ENCODE results near the gene CNOT4. TPM values are rescaled to one million over a fixed set of nuclear protein-coding genes. Genes with fewer than 3 reads are reported as not detected.
"Not testable (repeated sequence)": the region's sequence is repeated elsewhere in the genome, so short reads cannot be mapped to it uniquely, and the experiment has no call there.

Gene CNOT4
- total RNA-seq, 1 donor from 2014 or later = 25.7 TPM

DNA sequence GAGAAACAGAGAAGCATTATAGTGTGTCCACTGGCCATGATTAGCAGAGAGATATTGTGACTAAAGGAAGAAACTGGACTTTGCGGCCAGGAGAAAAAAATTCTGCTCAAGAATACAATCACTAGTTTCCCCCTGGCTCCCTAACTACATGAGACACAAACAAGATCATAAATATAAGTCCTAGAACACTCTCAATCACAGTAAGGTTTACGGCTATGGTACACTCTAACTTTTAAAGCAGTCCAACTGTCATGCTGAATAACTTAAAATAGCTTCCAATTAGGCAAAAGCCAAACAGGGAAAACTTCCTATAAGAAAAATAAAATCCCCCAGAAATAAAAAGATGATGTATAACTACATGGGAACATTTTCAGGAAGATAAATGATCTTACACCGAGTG lies 144.2 kb downstream of the CNOT4 start:
- DNase-seq (ENCODE audit: low spot score) = no peak

DNA sequence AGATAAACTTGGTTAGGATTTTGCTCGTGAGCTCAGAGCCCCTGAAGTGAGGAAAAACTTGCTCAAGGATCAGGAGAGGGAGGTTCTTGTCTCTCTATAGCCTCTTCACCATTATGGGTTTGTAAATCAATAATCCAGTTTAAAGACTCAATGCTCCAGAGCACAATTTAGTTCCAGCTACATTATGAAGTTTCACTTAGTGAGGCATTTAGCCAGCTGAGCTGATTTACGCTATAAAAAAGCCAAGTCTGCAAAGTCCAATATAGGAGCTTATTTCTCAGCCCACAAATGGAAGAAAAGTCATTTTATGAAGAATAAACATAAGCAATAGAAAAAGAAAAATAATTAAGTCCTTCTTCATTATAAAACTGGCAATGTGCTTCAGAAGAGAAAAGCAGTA lies 145.7 kb downstream of the CNOT4 start:
- DNase-seq (ENCODE audit: low spot score) = no peak

DNA sequence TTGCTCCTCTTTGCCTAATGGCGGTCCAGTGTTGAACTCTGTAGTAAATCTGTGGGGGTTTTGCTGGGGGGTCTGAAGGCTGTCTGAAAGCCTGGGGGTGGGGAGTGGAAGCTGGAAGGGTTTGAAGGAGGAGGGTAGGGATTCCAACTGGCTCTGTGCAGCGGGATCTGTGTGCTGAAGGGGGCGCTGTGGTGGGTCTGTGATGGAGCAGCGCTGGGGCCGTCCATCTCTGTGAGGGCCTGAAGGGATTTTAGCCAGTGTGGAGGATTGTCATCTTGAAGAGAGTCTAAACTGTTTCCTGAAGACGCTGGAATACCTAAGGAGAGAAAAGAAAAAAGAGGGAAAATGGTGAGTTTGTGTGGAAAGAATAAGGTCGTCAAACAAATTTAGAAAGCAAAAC lies 147.0 kb downstream of the CNOT4 start:
- DNase-seq (ENCODE audit: low spot score) = no peak

DNA sequence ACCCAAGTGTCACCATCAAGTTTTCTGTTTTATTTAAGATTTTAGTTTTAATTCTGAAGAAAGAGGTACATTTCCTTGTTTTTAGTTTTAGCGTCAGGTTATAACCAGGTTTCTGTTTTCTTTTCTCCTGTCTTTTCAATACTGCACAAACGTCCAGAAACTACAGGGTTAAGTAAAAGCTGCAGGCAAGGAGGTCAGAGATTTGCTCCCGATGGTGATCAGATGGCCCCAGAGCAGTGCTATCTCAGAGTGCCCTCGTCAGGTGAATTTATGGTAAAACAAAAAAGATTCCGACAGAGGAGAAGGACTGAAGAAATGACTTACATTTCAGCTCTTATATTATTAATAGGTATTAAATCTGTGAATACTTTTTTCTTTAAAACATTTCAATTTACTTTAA lies 148.1 kb downstream of the CNOT4 start:
- DNase-seq (ENCODE audit: low spot score) = no peak

DNA sequence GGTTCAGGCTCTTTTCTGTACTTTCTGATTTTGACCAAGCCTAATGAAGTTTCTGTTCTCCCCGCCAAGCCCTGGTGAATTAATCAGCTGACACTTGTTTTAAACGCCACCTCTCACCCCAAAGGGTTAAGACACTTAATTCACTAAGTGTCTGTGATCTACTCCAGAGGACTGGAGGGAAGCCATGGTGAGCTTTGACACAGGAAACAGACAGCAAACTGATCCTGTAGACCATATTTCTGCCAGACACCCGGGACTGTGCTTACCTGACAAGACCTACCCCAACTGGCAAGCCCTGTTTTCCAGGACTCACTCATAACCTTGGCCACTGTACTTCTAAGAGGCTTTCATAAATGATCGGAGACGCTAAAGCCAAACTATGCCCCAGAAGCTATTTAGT lies 150.3 kb downstream of the CNOT4 start:
- DNase-seq (ENCODE audit: low spot score) = no peak

DNA sequence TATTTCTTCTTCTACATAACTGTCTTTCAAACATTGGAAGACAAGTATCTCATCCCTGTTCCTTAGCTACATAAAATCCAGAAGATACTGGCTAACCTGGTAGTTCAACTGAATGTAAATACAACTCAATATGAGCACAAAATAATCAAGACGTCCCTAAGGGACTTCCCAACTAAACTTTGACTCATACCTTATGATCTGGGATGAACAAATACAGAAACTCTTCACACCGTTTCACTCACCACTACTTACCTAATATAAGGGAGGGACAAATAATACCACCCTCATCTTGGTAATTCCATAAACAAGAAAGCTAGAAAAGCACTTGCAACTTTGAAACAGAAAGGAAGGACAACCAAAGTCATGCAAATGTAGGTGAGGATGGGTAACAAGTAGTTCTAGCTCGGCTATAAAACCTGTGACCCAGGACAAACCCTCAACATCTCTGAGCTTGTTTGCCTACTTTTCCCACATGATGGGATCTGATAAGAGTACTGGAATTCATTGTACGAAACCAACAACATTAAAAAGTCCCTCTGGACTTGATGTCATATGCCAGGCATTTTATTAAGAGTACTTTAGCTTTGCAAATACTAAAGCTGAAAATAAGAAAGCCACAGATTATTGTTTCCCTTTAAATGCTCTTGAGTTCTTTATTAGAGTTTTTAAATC lies 154.4 kb downstream of the CNOT4 start:
- no peak for DNase-seq (ENCODE audit: low spot score)

DNA sequence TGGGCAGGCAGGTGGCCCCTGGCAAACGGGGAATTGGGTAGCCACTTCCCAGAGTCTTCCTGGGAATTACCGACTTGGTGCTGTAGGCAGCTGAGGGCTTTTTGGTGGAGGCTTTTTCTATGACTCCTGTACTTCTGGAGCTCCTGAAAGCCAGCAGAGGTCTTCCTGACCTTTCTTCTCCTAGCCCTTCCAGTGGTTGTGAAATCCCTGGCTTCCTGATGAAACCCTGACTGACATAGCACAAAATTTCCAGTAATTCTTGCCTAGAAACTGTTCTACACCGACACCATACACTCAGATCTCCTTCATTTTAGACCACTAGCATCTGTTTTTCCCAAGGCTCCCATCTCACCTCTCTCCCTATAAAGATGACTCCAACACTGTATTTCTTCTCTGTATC lies 156.1 kb downstream of the CNOT4 start:
- no peak for DNase-seq (ENCODE audit: low spot score)

DNA sequence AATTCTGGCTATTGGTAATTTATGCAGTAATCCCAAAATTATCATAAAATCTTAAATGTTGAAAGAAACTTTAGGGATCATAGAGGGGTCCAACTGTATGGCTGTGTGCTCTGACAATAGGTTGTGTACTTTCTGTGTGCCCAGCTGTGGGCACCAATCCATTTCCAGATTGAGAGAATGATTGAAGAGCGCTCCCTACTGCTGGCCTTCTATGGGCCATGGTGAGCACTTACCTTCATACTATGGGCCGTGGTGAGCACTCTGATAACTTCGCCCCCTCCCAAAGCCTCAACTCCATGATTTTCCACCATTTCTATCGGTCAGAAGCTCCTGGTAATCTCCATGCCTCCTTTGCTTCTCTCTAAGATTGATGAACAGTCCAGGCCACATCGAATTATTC lies 157.6 kb downstream of the CNOT4 start:
- no peak for DNase-seq (ENCODE audit: low spot score)

DNA sequence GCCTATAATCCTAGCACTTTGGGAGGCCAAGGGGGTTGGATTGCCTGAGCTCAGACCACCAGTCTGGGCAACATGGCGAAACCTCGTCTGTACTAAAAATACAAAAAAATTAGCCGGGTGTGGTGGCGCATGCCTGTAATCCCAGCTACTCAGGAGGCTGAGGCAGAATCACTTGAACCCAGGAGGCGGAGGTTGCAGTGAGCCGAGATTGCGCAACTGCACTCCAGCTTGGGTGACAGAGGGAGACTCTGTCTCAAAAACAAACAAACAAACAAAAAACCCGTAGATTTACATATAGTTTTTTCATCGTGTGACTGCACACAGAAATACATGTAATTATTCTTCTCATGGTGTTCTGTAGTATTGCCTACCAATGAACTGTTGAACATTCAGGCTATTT lies 158.8 kb downstream of the CNOT4 start:
- not testable (repeated sequence) for DNase-seq (ENCODE audit: low spot score)

DNA sequence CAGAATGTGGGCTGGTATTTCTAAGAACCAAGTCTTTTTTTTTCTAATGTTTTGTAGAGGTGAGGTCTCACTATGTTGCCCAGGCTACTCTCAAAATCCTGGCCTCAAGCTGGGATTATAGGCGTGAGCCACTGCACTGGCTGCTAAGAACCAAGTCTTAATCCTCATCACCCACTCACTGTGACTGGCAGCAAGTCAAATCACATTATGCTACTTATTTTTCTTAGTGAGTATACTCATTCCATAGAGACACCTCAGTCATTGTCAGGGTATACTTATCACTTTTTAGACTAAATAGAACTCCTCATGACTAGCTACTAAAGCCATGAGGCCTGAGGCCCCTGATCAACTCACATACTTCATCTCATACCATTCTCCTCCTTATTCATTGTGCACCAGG lies 160.2 kb downstream of the CNOT4 start:
- no peak for DNase-seq (ENCODE audit: low spot score)

DNA sequence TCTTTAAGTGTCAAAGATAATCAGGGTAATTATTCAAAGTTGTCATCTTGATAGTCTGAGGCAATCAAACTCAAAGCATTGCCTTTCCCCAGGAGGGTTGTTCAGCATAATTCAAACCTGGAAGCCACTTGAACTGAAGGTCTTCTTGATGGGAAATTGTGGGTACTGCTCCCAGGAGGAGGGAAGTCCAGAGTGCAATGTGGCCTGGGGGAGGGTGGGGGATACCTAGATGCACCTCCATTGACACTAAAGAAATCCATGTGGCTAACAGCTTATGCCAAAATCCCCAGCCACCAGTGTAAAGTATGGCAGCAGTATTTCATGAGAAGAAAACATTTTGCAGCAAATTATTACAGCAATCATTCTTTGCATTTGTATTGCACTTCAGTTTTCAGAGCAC lies 161.4 kb downstream of the CNOT4 start:
- DNase-seq (ENCODE audit: low spot score) = no peak

DNA sequence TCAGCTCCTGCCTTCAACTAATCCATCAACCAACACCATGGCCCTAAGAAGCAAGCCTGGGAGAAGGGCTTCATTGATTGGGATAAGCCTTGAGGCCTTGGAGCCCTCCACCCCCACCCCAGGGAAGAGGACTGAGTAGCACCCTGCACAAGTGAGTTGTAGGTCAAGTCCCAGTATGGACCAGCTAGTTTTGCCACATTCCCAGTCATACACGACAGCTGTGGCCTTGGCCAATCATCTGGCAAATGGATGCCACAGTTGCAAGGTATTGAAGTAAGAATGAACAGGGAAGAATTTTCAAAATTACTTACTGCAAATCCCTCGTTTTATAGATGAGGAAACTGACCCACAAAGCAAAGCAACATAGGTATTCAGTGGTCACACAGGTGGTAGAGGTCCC lies 166.5 kb downstream of the CNOT4 start:
- no peak for DNase-seq (ENCODE audit: low spot score)

DNA sequence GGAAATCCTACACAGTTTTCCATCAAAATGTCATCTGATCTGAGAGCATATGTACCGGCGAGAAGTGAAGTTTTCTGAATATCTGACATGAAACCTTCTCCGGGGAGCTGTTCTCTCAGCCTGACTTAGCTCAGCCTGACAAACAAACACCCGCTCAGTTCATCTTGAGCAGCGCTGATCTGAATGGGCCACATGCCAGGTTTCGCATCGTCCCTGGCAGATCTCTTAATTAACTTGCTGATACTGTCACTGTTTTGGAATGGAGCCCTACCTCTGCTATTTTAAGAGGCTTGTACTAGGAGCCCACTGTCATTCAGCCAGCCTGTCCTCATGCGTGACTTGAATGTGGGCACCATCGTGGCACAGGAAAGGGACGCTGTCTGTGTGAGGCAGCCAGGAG lies 167.0 kb downstream of the CNOT4 start:
- DNase-seq (ENCODE audit: low spot score) = no peak

DNA sequence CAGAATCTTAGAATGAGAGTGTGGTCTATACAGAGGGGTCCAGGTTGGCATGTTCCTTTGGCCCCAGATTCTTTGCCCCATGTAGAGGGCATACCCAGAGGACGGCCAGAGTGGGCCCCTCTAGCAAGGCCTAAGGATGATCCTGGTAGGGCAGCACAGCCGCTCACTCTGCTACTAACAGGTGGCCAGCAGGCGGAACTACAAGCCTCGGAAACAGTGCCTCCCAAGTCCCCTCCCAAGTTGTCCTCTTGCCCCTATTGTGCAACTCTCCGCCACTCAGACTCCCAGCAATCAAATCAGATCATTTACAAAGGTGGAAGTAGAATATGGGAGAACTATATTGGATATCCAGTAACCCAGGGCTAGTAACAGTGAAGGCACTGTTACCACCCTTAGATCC lies 168.9 kb downstream of the CNOT4 start:
- DNase-seq (ENCODE audit: low spot score) = no peak

DNA sequence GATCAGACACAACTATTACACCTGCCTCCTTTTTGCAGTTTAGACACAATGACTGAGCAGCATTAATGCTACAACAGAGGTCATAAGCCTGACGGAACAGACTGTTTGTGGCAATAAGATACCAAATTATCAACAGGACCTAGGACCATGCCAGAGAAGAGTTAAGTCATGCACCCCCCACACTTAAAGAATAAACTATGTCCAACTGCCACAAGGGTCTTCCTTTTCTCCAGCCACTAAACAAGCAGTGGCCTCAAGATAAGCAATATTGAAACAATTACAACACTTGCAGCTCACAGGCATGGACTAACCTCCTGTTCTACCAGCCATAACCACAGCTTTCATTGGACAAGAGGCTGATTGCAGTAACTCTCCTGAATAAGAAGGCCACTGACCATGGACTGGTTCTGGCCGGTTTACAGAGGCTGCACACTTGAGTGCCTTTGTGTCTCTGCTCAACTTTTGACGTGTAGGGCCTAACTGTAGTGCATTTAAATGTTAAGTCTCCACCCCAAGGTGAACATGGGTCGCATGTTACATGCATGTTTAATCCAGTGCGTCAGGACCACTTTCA lies 171.8 kb downstream of the CNOT4 start:
- DNase-seq (ENCODE audit: low spot score) = no peak

DNA sequence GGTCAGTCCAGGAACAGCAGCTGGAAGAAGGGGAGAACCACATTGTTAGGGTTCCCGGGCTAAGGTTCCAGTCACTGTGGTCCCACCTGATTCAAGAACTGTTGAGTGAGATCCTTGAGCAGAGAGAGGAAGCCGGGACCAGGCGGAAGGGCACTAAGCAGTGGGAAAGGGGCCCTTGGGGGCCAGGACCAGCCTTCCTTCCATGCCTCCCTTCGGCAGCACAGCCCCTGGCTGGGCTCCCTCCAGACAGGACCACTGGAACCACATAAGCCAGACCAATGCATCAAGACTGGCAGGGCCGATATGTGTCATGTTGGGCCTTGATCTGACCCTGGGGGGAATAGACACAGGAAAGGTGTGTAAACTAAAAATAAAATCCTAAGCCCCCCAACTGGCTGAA lies 172.4 kb downstream of the CNOT4 start:
- DNase-seq (ENCODE audit: low spot score) = no peak

DNA sequence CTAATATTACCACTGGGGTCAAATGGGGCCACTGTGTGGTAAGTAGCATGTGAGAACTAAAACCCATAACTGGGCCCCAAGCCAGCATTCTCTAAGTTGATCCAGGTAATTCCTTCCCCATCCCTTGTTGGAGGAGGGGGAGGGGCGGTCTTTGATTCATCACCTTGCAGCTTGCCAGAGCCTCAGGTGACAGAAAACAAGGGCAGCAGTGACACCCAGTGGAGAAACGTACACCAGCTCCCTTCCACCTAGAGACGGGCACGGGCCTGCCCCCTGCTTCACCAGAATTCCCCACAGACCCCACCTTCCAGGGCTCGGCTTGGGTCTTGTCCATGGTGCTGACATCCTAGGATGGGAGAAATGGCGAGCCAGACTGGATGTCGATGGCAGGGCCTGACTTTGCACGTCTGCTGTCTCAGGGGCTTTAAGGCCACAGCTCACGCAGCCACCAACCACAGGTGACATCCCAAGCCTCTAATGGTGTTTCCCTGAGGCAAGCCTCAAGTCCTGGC lies 174.2 kb downstream of the CNOT4 start:
- DNase-seq (ENCODE audit: low spot score) = peak; percentile 82

DNA sequence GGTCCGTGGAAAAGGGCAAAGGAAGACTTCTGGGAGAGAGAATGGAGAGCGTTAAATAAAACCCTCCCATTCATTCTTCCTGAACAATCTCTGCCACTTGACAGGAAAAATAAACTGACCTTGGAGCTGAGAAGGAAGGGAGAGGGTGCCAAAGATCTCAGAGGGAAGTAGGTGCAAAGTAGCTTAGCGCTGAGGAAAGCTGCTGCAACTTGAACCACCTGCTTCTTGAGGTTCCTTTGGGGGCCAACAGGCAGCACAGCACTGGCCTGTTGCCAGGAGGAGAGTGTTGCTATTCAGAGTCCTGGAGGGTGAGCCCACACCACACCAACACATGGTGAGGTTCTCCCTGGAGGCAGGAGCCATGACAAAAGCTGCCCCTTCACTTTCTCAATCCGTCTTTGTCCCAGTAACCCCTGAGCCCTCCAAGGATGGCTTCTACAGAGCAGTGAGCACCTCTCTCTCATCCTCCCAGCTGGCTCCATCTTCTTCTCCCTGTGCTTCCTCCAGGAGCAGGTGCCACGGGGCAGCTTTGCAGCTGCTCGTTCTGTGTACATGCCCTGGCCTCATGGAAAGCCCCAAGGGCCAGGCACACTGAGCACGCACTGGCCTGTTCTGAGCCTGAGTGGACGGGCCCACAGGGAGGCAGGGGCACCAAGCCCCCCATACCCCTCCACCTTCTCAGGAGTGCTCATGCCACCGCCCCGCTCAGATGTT lies 174.9 kb downstream of the CNOT4 start:
- no peak for DNase-seq (ENCODE audit: low spot score)

DNA sequence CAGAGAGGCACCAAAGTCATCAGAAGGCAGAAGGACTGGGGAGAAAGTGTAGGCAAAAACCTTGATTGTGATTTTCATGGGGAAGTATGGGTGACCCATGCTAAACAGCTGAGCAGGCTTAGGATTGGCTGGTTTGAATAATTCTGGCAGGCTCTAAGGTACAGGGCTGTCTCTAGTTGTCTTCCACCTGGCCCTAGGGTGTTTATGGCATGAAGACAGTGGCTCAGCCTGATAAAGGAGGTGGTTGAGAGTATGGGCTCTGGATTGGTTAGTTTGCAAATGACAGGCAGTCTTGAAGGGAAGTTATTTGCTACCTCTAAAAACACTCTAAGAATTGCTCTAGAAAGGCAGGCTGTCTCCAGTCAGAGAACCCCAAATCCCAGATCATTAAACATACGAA lies 176.0 kb downstream of the CNOT4 start:
- DNase-seq (ENCODE audit: low spot score) = no peak

DNA sequence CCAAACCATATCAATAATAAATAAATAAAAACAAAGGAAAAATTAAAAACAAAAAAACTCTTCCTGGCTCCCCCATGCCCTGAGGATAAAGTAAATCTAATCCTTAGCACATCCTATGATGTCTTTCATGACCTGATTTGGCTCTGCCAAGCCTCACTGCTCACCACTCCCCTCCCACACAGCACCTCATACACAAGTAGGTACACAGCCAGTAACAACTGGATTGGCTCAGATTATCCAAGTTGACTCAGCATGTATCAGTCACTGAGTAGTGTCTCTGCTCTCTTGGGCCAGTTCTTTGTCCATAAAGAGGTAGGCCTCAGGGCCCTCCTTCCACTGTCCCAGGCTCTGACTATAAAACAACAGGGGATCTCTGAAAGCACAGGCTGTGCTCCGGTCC lies 176.7 kb downstream of the CNOT4 start:
- no peak for DNase-seq (ENCODE audit: low spot score)

DNA sequence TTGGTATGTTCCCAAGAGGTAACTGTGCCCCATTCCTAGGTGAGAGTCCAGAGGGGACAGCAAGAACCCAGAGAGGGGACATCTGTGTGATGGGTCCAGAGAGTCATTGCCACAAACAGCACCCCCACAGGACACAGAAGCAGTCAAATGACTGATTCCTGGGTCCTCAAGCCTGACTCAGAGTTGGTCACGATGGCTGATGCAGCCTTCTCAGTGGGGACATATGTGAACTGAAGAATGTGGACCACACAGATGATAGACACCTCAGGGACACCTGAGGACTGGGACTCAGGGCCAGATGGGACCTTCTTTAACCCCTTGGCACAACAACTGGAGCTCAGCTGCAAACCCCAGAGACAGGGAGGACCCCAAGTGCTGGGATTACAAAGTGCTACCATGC lies 179.8 kb downstream of the CNOT4 start:
- DNase-seq (ENCODE audit: low spot score) = no peak

DNA sequence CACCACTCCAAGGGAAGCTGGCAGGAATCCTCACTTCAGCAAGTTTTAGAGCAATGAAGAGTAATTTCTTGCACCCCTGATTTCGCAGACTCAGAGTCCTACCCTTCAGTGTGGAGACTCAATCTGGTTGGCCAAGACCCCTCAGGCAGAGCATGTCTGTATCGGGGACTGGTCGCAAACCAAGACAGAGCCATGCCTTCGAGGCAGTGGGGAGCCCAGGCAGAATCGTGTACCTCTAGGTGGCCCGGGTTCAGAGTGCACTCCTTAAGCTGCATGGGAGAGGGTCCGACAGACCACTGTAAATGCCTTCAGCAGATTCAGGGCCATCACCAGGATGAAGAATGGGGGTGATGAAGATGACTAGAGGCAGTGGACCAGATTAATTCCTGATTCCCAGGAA lies 181.4 kb downstream of the CNOT4 start:
- DNase-seq (ENCODE audit: low spot score) = no peak

DNA sequence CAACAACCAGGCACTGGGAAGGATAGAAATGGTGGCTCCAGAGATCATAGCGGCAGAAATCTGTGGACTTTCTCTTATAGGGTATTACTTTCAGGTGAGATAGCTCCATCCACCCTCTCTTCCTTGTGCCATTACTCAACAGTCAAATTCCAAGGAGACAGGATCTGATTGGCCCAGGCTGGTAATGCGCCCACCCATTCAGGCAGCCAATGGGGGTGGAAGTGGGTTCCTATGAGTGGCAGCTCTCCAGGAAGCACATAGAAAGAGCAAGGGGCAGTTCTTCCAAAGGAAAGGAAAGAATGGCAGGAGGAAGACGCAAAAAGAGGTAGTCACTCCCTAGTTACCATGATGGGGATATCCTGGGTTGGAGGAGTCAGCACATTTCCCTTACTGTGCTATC lies 181.8 kb downstream of the CNOT4 start:
- no peak for DNase-seq (ENCODE audit: low spot score)
